RPMI7951 (cell line): Measurements from ENCODE around the gene CHL1. TPM values are rescaled to one million over a fixed set of nuclear protein-coding genes. Genes with fewer than 3 reads are reported as not detected.

Source experiments
- DNase-seq: peaks from one replicate; pipeline ENCODE4 v3.0.0-alpha.2; 2012; ENCODE audit warnings: low read depth
- total RNA-seq: library from RNA; depleted of rRNA; stranded (reverse); fragments of >200 nt; shearing (Covaris generic); gene quantifications from 2 replicates; pipeline ENCODE4 v1.2.3, GENCODE V29; 2014

CHL1 gene
- total RNA-seq, 1 experiment from 2014 or later = 0.12 TPM

DNA sequence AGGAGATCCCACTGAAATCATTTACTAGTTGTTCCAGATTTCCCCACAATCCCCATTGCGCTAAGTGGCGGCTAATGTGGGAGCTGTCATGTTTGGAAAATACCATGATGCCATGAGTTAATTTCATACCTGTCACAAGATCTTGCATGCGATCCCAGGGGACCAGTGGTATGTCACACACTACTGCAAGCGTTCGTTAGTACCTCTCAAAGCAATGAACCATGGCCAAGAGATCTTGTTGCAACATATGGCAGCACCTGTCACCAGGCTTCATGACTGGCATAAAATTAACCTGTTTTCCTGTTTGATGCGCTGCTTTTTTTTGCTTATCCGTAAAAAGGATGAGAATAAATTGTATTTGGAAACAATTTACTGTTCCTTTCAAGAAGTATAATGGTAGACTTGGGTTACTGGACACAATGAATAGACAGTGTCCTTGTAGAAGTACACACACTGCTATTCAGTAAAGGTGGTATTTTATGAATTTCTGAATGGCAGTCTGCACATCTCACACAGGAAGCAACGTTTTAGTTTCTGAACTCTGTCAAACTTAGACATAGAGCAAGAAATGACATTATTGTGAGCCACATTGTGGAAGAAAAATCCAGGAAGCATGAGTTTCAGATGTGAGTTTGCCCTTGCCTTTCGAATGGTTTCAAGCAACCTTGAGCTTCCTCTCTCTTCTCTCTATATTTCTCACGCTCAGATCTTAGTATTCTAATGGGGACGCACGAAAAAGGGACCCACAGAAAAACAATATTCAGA lies 81.9 kb downstream of the CHL1 start:
- no peak for DNase-seq

DNA sequence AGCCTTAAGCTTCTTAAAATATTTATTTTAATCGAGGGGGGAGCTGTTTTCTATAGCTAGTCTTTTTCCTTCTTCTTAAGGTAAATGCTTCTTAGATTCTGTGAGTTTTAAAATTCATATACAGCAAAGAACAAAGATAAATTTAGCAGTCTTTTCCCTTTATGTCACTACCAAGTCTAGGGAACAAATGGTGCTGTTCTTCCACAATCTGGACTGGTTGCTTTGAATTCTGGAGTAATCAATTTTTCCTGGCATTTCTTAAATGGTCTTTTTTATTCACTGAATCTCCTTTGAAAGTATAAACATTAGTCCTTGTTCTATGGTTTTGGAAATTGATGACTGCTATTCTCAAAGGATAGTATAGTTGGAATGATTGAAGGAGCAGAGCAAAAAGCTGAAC lies 82.8 kb downstream of the CHL1 start:
- no peak for DNase-seq

DNA sequence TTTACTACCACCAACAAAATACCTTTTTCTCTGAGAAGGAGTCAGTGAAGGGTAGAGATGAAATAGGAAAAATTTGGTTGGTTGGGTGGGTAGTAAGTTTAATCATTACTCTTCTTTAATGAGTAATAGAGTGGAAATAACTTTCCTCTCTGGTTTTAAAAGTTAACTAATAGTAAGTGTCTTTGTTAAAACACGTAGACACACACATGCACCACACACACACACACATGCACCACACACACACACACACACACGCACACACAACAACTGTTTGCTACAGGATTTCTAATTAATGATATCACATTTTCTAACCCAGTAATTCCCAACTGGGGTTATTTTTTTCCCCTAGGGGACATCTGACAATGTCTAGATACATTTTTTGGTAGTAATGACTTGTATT lies 84.1 kb downstream of the CHL1 start:
- DNase-seq = no peak

DNA sequence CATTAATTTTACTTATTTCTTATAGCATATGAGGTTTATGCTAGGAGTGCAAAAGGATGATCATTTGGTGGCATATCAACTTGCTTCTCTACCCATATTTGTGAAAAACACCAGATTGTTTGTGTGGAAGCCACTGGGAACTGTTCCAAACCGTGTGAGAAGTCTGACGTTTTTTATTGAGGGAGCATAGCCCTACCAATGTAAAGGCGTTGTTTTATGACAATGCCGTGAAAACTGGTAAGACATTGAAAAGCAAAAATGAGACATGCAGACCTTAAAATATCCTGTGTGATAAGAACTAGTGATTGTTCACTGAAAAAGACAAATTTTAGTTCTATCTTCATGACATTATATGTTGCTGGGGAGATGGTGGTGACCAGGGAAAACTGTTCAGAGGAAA lies 87.8 kb downstream of the CHL1 start:
- DNase-seq = no peak

DNA sequence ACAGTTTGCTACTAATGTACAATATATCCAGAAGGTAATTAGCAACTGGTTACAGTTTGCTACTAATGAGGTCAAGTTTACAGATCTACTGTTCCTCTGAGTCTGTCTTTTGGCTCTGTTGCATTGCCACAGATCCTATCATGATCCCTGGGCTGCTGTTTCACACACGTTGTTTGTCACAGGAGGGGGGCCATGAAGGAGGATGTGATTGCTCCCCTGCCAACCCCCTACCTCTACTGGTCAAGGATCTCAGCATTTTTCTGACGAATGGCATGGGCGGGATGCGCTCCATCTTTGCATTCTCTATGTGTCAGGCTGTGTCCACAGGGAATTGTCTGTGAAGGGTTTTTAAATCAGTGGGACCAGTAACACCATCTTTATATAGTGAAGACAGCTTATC lies 91.9 kb downstream of the CHL1 start:
- no peak for DNase-seq

DNA sequence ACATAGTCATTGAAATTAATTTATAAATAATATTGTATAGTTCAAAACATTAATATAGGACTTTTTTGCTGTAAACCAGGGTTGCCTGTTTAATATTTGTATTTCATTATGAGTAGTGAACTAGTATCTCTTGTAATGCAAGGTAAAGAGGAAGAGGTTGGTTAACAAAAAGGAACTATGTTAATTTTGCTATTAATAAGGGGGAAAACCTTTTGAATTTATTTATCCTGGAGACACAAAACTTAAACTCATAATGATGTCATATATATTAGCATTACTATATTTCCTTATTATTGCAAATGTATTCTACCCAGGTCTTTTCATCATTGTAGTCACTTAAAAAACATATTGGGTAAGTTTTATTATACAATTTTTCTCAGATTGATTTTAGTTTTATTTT lies 94.5 kb downstream of the CHL1 start:
- no peak for DNase-seq

DNA sequence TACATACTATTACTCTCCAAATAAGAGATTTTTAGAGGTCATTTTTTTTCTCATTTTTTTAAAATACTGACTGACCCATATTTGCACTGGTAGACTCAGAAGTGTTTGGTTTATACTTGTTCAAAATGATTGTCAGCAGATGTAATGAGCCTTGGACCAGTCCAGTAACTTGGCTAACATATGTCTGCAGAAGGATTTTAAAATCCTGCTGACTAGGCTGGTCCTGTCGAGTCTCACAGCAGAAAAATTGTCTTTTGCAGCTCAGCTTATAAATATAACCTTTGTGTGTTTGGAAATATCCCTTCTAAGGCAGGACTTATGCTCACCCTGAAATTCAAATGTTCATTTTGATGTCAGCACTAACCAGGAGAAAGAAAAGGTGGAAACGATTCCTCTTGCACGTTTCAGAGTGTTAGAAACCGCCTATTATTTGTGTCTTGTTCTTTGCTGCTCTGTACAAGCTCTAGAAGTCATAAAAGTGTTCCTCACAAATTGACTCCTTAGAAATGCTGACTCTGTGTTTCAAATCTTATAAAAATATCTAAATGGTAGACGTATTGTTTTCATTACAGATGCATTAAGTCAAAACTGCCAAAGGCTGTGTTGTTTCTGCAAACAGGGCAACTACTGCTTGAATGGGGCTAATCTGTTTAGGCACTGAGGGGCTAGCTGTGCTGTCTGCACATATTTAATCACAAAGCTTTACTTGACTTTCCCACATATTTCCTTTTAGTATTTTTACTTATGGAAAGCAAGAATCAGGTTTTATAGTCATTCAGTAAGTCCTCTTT lies 95.3 kb downstream of the CHL1 start:
- no peak for DNase-seq

DNA sequence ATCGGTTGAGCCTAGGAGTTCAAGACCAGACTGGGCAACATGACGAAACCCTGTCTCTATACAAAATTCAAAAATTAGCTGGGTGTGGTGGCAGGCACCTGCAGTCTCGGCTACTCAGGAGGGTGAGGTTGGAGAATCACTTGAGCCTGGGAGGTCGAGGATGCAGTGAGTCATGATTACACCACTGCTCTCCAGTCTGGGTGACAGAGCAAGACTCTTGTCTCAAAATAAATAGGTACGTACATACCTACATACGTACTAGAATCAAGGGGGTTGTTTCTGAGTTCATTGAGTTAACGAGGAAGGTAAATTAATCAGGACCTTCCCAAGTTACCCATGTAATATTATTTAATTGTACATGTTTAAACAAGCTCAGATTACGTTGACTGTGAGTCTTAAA lies 97.5 kb downstream of the CHL1 start:
- DNase-seq = no peak

DNA sequence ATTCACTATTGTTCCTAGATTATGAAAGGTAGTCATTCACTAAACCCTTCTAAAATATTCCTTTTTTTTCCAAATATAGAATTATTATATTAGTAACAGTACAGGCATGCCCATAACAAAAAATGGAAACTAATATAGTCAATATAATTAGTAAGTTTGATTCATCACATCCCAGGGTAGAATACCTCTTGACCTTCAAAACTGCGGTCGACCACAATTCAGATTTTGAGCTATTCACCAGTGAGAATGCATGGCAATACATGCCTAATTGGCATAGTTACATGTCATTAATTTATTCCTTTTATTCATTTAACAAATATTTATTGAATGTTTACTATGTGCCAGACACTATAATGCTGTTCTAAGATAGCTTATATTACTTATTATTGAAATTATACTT lies 98.0 kb downstream of the CHL1 start:
- no peak for DNase-seq

DNA sequence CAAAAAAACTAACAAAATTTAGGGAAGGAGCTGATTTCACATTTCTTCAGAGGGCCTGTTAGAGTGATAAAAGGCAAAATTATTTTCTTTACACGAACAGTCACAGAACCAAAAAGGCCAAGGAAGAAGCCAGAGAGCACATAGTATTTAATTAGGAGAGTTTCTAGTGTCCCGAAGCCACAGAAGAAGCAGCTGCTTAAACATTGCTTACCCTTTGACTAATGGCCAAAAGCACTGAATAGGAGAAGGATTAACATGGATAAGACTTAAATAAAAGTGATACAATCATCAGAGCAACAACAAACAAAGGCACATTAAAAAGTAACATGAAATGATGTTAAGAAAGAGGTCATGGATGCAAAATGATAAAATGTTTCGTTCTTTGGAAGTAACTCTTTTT lies 98.6 kb downstream of the CHL1 start:
- no peak for DNase-seq

DNA sequence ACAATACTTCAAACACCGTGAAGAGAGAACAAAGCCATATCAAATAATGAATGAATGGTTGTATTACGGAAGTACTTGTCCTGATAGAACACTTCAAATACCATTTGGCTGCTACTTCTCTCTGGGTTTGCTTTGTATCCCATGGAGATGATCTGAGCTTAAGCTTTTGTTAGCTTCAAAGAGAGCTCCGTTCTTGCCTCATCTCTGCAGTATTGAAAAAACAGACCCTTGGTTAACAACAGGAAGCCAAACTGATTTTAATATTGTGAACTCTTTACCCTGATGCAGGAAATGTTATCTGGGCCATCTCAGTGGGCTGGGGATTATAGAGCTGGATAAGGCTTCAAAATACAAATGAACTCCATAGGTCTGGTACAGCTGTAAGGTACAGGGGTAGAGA lies 101.0 kb downstream of the CHL1 start:
- no peak for DNase-seq

DNA sequence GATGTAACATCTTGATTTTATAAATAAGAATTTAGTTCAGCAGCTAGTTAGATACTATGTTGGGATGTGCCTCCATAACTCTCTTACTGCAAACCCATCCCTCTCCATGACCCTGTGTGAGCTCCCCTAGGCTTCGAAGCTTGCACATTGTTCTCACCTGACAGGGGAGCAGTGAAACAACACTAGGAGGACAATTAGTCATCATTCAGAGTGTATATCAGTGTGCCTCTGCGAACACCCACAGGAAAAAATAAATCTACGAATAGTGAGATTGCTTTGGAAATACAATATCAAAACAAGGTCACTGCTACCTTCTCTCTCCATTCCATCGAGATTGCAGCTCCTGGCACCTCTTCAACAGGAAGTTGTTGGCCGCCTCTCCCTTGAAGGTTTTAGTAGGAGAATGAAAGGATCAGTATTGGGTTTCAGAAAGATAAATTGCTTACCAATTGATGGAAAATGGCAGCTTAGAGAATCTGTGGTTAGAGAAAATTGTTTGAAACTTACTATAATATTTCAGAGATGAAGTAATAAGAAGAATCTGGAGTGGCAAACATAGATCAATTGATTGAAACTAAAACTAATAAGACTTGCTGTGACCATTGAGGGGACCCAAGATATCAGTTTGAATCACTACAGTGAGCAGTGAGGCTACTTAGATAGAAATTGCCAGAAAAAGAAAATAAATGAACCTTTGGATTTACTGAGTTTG lies 103.2 kb downstream of the CHL1 start:
- no peak for DNase-seq

DNA sequence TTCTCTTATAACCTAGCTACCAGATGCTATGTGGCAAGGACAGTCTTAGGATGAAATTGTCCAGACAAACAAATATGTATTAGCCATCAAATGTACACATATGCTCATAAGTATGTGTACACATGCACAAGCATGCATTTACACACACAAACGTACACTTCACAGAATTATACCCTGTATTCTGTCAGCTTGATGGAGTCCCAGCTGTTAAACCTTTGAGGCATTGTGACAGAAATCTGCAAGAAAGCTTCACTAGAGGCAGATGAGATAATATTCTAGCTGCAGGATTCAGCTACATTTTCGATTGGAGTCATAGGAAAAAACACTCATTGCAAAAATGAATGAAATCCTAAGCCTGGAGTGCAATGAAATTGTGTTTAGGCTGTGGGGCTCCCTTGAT lies 110.6 kb downstream of the CHL1 start:
- no peak for DNase-seq

DNA sequence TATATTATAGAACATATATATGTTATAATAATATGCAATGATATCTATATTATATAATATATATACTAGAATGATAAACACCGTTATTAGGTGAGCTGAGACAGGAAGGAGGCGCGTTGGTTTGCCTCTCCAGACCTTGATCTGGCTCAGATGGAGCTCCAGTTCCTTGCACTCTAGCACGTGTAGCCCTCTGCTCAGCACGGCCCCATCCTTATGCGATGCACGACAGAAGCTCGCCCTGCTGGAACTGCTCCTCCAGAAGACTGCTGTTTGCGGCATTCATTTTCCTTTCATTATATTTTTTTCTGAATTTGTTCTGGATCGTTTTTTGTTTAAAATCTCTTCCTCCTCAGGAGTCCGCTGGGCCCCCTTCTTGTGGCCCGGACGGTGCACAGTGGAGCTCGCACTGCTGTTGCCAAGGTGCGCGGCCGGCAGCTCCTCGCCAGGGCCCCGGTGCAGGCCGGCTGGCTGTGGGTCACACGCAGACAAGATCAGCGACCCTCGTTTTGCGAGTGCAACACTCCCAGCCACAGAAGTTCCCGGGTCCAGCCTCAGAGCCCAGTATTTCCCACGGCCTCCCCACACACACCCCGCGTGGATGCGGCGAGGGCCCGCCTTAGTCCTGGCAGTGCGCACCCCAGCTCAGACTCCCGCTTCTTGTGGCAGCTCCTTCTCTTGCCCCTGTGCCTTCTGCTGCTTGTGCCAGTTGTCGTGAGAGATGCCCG lies 112.2 kb downstream of the CHL1 start:
- DNase-seq = no peak

DNA sequence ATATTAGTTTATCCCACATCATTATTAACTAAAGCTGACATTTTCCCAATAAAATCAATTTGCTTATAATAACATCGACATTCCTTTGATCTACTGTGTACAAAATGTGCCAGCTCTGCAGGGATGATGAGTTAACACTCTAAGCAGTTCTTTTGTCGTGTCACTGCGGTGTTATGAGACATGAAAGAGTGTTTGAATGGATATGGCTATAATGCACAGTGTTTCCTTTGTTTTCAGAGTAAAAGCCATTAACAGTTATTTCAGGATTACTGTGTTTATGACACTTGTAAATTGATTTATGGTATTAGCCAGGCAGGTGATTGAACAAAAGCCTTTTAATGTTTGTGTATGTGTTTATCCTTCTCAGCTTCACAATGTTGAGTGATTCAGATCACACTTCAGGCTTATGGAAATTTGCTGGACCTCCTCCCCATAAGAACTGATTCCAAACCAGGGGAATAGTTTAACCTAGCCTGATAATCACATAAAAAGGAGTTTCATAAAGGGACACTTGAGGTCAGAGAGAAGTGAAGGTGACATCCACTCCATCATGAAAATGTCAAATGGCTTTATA lies 115.7 kb downstream of the CHL1 start:
- no peak for DNase-seq

DNA sequence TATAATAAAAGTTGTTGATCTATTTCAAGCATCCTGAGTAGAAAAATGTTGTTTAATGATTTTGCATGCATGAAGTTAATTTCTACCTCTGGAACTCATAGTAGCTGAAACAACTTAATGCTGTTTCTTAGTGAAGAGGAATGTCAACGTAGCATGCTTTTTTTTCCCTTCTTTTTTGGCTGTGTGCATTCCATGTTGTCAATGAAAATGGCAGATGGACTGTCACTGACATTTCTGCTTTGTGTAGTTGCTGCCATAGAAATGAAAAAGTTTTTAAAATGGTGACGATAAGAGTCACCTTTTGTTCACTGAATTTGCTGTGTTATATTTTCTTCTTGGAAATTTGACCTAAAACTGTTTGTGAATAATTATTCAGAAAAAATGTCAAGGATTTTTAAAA lies 116.3 kb downstream of the CHL1 start:
- DNase-seq = no peak

DNA sequence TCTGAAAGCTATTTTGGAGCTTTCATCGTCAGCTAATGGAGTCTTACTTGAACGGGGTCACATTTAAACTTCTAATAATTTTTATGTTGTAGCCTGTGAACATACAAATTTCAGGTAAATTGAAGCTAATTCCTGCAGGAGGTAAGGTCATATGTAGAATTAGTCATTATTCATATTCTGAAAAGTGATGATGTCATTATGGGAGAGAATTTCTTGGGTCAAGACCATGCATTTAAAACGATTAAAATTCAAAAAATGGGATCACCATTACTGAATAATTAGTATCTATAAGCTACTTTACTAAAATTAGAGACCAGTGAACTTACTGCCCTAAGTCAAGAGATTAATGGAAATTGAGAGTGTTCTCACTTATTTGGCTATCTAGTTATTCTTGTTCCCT lies 120.4 kb downstream of the CHL1 start:
- DNase-seq = no peak

DNA sequence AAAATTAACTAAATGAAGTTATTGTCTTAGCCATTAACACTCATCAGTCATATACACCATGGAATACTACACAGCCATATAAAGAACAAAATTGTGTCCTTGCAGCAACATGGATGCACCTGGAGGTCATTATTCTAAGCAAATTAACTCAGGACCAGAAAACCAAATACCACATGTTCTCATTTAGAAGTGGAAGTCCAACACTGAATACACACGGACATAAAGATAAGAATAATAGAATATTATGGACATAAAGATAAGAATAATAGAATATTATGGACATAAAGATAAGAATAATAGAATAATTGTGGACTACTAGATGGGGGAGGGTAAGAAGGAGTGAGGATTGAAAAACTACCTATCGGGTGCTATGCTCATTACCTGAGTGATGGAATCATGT lies 122.3 kb downstream of the CHL1 start:
- DNase-seq = no peak

DNA sequence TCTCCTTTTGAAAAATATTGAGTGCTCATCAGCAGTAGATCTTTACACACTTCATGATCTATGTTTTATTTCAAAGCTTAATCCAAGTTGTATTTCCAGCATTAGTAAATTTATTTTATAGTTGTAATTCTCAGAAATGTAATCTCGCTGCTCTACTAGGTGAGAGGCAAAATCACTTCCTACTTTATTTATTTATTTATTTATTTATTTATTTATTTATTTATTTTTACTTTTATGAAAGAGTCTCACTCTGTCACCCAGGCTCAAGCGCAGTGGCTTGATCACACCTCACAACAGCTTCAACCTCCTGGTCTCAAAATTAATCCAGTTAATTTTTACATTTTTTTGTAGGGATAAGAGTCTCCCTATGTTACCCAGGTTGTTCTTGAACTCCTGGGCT lies 127.9 kb downstream of the CHL1 start:
- no peak for DNase-seq

DNA sequence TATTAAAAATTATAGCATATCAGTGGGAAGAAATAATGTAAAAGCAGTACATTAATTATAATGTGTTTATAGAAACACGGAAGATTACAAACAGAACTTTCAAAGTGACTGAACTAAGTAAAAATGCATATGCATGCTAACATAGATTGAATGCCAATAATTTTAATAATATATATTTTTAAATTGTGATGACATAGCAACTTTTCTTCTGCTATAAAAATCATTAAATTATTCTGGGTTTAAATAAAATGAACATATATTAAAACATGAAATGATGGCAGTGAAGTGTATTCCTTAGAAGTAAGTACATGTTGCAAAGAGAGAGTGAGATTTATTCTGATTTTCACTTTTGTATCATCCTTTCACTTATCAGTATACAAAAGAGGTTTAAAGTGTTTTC lies 128.9 kb downstream of the CHL1 start:
- no peak for DNase-seq

DNA sequence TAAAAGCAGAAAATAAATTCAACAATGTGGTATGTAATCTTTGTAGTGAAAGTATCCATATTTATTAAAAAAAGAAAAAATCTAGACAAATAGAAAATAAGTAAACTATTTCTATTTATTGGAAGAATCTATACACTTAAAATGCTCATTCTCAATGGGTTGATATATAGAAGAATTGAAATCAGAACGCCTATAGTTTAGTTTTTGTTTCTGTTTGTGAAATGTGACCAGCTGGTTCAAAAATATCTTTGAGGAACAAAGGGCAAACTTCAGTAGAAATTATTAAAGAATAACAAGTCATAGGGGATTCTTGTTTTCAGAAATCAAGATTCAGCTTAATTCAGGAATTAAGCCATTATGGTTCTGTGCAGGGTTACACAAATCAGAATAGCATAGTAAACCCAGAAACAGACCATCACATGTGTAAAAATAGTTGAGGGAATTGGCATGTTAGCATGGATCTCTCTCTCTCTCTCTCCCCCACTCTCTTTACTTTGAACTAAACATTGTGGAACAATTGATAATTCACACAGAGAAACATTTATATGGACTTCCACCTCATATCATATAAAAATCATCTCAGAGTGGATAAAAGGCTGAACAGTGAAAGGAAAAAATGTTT lies 134.0 kb downstream of the CHL1 start:
- no peak for DNase-seq
